HepG2 (cell line): ENCODE measurements around the gene VCAN. TPM values are rescaled to one million over a fixed set of nuclear protein-coding genes. Genes with fewer than 3 reads are reported as not detected.

Source experiments
- ADNP ChIP-seq: sonication (generic); formaldehyde crosslinking; IDR thresholded peaks from 2 replicates; pipeline ENCODE4 v1.4.0; 2020; ENCODE audit warnings: missing genetic modification reagents
- AKAP8 ChIP-seq: sonication (generic); formaldehyde crosslinking; IDR thresholded peaks from 2 replicates; pipeline ENCODE4 v1.5.1; 2020; ENCODE audit warnings: mild to moderate bottlenecking, missing genetic modification reagents
- BORCS8-MEF2B ChIP-seq: sonication (generic); formaldehyde crosslinking; IDR thresholded peaks from 2 replicates; pipeline ENCODE4 v1.8.0; 2022; ENCODE audit warnings: mild to moderate bottlenecking, missing genetic modification reagents
- JDP2 ChIP-seq: sonication (generic); formaldehyde crosslinking; IDR thresholded peaks from 2 replicates; pipeline ENCODE4 v1.8.1; 2022; ENCODE audit warnings: missing genetic modification reagents, borderline replicate concordance
- MLX ChIP-seq: IDR thresholded peaks from 2 replicates; pipeline ENCODE4 v1.6.1; 2016
- PAWR ChIP-seq: sonication (generic); formaldehyde crosslinking; IDR thresholded peaks from 2 replicates; pipeline ENCODE4 v1.4.0; 2020; ENCODE audit warnings: missing genetic modification reagents, mild to moderate bottlenecking, borderline replicate concordance
- SALL1 ChIP-seq: sonication (generic); formaldehyde crosslinking; IDR thresholded peaks from 2 replicates; pipeline ENCODE4 v1.8.0; 2022; ENCODE audit warnings: mild to moderate bottlenecking, missing genetic modification reagents
- SCMH1 ChIP-seq: sonication (generic); formaldehyde crosslinking; IDR thresholded peaks from 2 replicates; pipeline ENCODE4 v1.9.0; 2021; ENCODE audit warnings: missing genetic modification reagents, mild to moderate bottlenecking, borderline replicate concordance
- TIGD3 ChIP-seq: sonication (generic); formaldehyde crosslinking; IDR thresholded peaks from 2 replicates; pipeline ENCODE4 v1.5.1; 2020; ENCODE audit warnings: mild to moderate bottlenecking, missing genetic modification reagents, borderline replicate concordance
- ZNF235 ChIP-seq: sonication (generic); formaldehyde crosslinking; IDR thresholded peaks from 2 replicates; pipeline ENCODE4 v1.8.1; 2023; ENCODE audit warnings: mild to moderate bottlenecking, missing genetic modification reagents, borderline replicate concordance
- ZNF274 ChIP-seq: sonication (generic); formaldehyde crosslinking; IDR thresholded peaks from 2 replicates; pipeline ENCODE4 v1.5.1; 2020; ENCODE audit warnings: mild to moderate bottlenecking, missing genetic modification reagents
- ZNF33A ChIP-seq: sonication (generic); formaldehyde crosslinking; IDR thresholded peaks from 2 replicates; pipeline ENCODE4 v1.5.1; 2020; ENCODE audit warnings: missing genetic modification reagents, mild to moderate bottlenecking, moderate library complexity, borderline replicate concordance
- ZNF503 ChIP-seq: sonication (generic); formaldehyde crosslinking; IDR thresholded peaks from 2 replicates; pipeline ENCODE4 v1.4.0; 2020; ENCODE audit warnings: missing genetic modification reagents
- ZNF550 ChIP-seq: sonication (generic); formaldehyde crosslinking; IDR thresholded peaks from 2 replicates; pipeline ENCODE4 v1.4.0; 2020; ENCODE audit warnings: mild to moderate bottlenecking, missing genetic modification reagents, borderline replicate concordance
- ZNF616 ChIP-seq: sonication (generic); formaldehyde crosslinking; IDR thresholded peaks from 2 replicates; pipeline ENCODE4 v1.5.0; 2020; ENCODE audit warnings: low read depth, mild to moderate bottlenecking, missing genetic modification reagents
- ZNF83 ChIP-seq: sonication (generic); formaldehyde crosslinking; IDR thresholded peaks from 2 replicates; pipeline ENCODE4 v1.4.0; 2020; ENCODE audit warnings: missing genetic modification reagents, mild to moderate bottlenecking, borderline replicate concordance
- polyA plus RNA-seq, 8 experiments: library from polyadenylated mRNA; depleted of rRNA in 3 of 8; stranded (reverse) in 7 of 8; unstranded in 1 of 8; fragments of >200 nt; fragmentation: Illumina TruSeq in 4 of 8; extraction: Trizol in 4 of 8; gene quantifications; 2 replicates each; pipeline versions ENCODE4 v1.2.1 to v1.2.3, GENCODE V29; 2011 to 2016; ENCODE audit warnings: low read depth in 4 of 8, missing spikeins in 1 of 8, mixed read lengths in 1 of 8; ENCODE audit not compliant: insufficient read depth in 1 of 8
- total RNA-seq, 5 experiments: library from RNA; depleted of rRNA; stranded (reverse); fragments of >200 nt; fragmentation: Illumina TruSeq; extraction: Trizol; gene quantifications; 2 replicates each; pipeline ENCODE4 v1.2.3, GENCODE V29; 2016; ENCODE audit warnings: low read depth in 1 of 5
- TF ChIP-seq, protein P1 (sequence below): sonication (generic); formaldehyde crosslinking; IDR thresholded peaks from 2 replicates; pipeline ENCODE4 v1.8.1; 2022; ENCODE audit warnings: low read depth, mild to moderate bottlenecking, missing genetic modification reagents
- TF ChIP-seq, protein P2 (sequence below): IDR thresholded peaks from 2 replicates; pipeline ENCODE4 v1.6.1; 2016; ENCODE audit warnings: low read depth, missing genetic modification reagents, missing compliant biosample characterization

Gene VCAN
- total and polyA plus RNA-seq, 2 of the 13 experiments (the other 11 are each of a cell fraction or from before 2014, with no cell fraction given), result 1.2 to 3.5 TPM

DNA sequence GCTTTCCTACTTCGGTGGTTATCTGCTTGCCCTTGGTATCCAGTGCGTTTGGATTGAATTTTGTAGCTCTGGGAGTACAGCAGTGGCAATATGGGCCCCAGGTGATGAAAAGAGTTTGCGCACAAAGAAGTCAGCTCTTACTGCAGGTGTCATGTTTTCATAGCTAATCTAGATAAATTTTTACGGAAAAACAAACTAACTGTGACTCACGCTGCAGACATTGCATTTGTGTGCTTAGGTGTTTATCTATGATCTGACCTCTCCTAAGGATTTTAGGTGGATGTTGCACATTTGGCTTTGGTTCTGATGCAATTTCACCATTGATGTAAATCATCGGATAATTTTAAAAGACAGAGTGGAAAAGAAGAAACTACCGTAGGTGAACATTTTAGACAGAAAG lies 92.1 kb downstream of the VCAN start (continued):
- TF ChIP-seq TIGD3 (CRISPR knock-in tag) (no peak), ADNP (CRISPR knock-in tag) (no peak), ZNF503 (CRISPR knock-in tag) (peak; percentile 37; the same call in 1 of the 2 replicates), SALL1 (peak; percentile 45; the same call in 1 of the 2 replicates), BORCS8-MEF2B (no peak), AKAP8 (CRISPR knock-in tag) (no peak), ZNF550 (CRISPR knock-in tag) (no peak), ZNF33A (CRISPR knock-in tag) (no peak), PAWR (CRISPR knock-in tag) (no peak), ZNF274 (CRISPR knock-in tag) (no peak), MLX (CRISPR knock-in tag) (no peak), ZNF235 (no peak), ZNF616 (CRISPR knock-in tag) (no peak), JDP2 (no peak), ZNF83 (CRISPR knock-in tag) (no peak), SCMH1 (CRISPR knock-in tag) (no peak)
- TF ChIP-seq, protein P1, sequence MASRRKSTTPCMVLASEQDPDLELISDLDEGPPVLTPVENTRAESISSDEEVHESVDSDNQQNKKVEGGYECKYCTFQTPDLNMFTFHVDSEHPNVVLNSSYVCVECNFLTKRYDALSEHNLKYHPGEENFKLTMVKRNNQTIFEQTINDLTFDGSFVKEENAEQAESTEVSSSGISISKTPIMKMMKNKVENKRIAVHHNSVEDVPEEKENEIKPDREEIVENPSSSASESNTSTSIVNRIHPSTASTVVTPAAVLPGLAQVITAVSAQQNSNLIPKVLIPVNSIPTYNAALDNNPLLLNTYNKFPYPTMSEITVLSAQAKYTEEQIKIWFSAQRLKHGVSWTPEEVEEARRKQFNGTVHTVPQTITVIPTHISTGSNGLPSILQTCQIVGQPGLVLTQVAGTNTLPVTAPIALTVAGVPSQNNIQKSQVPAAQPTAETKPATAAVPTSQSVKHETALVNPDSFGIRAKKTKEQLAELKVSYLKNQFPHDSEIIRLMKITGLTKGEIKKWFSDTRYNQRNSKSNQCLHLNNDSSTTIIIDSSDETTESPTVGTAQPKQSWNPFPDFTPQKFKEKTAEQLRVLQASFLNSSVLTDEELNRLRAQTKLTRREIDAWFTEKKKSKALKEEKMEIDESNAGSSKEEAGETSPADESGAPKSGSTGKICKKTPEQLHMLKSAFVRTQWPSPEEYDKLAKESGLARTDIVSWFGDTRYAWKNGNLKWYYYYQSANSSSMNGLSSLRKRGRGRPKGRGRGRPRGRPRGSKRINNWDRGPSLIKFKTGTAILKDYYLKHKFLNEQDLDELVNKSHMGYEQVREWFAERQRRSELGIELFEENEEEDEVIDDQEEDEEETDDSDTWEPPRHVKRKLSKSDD (CRISPR knock-in tag), result no peak
- TF ChIP-seq, protein P2, sequence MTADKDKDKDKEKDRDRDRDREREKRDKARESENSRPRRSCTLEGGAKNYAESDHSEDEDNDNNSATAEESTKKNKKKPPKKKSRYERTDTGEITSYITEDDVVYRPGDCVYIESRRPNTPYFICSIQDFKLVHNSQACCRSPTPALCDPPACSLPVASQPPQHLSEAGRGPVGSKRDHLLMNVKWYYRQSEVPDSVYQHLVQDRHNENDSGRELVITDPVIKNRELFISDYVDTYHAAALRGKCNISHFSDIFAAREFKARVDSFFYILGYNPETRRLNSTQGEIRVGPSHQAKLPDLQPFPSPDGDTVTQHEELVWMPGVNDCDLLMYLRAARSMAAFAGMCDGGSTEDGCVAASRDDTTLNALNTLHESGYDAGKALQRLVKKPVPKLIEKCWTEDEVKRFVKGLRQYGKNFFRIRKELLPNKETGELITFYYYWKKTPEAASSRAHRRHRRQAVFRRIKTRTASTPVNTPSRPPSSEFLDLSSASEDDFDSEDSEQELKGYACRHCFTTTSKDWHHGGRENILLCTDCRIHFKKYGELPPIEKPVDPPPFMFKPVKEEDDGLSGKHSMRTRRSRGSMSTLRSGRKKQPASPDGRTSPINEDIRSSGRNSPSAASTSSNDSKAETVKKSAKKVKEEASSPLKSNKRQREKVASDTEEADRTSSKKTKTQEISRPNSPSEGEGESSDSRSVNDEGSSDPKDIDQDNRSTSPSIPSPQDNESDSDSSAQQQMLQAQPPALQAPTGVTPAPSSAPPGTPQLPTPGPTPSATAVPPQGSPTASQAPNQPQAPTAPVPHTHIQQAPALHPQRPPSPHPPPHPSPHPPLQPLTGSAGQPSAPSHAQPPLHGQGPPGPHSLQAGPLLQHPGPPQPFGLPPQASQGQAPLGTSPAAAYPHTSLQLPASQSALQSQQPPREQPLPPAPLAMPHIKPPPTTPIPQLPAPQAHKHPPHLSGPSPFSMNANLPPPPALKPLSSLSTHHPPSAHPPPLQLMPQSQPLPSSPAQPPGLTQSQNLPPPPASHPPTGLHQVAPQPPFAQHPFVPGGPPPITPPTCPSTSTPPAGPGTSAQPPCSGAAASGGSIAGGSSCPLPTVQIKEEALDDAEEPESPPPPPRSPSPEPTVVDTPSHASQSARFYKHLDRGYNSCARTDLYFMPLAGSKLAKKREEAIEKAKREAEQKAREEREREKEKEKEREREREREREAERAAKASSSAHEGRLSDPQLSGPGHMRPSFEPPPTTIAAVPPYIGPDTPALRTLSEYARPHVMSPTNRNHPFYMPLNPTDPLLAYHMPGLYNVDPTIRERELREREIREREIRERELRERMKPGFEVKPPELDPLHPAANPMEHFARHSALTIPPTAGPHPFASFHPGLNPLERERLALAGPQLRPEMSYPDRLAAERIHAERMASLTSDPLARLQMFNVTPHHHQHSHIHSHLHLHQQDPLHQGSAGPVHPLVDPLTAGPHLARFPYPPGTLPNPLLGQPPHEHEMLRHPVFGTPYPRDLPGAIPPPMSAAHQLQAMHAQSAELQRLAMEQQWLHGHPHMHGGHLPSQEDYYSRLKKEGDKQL, result peak; percentile 77; the same call in 1 of the 2 replicates
